ENCODE measurements around the gene SLC16A5. TPM values are rescaled to one million over a fixed set of nuclear protein-coding genes. Genes with fewer than 3 reads are reported as not detected.

Gene SLC16A5
- total RNA-seq, 1 donor from 2014 or later: 0.88 TPM

Other genes starting within 250 kb of the SLC16A5 start
- 0.05 TPM in 1 of 2 replicates, not detected in the other for gene GRIN2C, start 228.1 kb upstream of the SLC16A5 start, total RNA-seq
- gene FDXR, start 215.0 kb upstream of the SLC16A5 start, total RNA-seq: 7.9 and 11.7 TPM in 2 replicates
- gene FADS6, start 194.3 kb upstream of the SLC16A5 start, total RNA-seq: not detected in 2 replicates
- gene USH1G, start 164.7 kb upstream of the SLC16A5 start, total RNA-seq: not detected in 2 replicates
- gene OTOP2, start 163.7 kb upstream of the SLC16A5 start, total RNA-seq: not detected in 2 replicates
- gene OTOP3, start 152.1 kb upstream of the SLC16A5 start, total RNA-seq: not detected in 2 replicates
- 0.83 and 3.0 TPM in 2 replicates for gene HID1, start 115.2 kb upstream of the SLC16A5 start, total RNA-seq
- gene CDR2L, start 100.3 kb upstream of the SLC16A5 start, total RNA-seq: 22.5 and 23.6 TPM in 2 replicates
- gene MRPL58, start 75.3 kb upstream of the SLC16A5 start, total RNA-seq: 34.8 and 39.9 TPM in 2 replicates
- gene ATP5PD, start 41.0 kb upstream of the SLC16A5 start, total RNA-seq: 278 and 305 TPM in 2 replicates
- 18.4 and 20.6 TPM in 2 replicates for gene KCTD2, start 40.7 kb upstream of the SLC16A5 start, total RNA-seq
- gene ARMC7, start 22.0 kb downstream of the SLC16A5 start, total RNA-seq: 3.6 and 4.4 TPM in 2 replicates
- 64.4 and 70.8 TPM in 2 replicates for gene NT5C, start 43.8 kb downstream of the SLC16A5 start, total RNA-seq
- gene JPT1, start 66.6 kb downstream of the SLC16A5 start, total RNA-seq: 469 and 635 TPM in 2 replicates
- gene SUMO2, start 95.0 kb downstream of the SLC16A5 start, total RNA-seq: 62.2 and 66.8 TPM in 2 replicates
- gene NUP85, start 117.7 kb downstream of the SLC16A5 start, total RNA-seq: 20.1 and 26.1 TPM in 2 replicates
- gene GGA3, start 173.7 kb downstream of the SLC16A5 start, total RNA-seq: 18.9 and 22.2 TPM in 2 replicates
- 57.2 and 65.1 TPM in 2 replicates for gene MRPS7, start 173.9 kb downstream of the SLC16A5 start, total RNA-seq
- gene MIF4GD, start 183.3 kb downstream of the SLC16A5 start, total RNA-seq: 8.7 and 9.9 TPM in 2 replicates
- gene SLC25A19, start 201.5 kb downstream of the SLC16A5 start, total RNA-seq: 3.3 and 7.5 TPM in 2 replicates